Measurements from ENCODE around the gene MNS1.
A peak's percentile ranks its signal among the peaks of the same experiment; 100 is the strongest.
"Not testable (repeated sequence)": the region's sequence is repeated elsewhere in the genome, so short reads cannot be mapped to it uniquely, and the experiment has no call there.

MNS1 gene, protein sequence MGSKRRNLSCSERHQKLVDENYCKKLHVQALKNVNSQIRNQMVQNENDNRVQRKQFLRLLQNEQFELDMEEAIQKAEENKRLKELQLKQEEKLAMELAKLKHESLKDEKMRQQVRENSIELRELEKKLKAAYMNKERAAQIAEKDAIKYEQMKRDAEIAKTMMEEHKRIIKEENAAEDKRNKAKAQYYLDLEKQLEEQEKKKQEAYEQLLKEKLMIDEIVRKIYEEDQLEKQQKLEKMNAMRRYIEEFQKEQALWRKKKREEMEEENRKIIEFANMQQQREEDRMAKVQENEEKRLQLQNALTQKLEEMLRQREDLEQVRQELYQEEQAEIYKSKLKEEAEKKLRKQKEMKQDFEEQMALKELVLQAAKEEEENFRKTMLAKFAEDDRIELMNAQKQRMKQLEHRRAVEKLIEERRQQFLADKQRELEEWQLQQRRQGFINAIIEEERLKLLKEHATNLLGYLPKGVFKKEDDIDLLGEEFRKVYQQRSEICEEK

DNA sequence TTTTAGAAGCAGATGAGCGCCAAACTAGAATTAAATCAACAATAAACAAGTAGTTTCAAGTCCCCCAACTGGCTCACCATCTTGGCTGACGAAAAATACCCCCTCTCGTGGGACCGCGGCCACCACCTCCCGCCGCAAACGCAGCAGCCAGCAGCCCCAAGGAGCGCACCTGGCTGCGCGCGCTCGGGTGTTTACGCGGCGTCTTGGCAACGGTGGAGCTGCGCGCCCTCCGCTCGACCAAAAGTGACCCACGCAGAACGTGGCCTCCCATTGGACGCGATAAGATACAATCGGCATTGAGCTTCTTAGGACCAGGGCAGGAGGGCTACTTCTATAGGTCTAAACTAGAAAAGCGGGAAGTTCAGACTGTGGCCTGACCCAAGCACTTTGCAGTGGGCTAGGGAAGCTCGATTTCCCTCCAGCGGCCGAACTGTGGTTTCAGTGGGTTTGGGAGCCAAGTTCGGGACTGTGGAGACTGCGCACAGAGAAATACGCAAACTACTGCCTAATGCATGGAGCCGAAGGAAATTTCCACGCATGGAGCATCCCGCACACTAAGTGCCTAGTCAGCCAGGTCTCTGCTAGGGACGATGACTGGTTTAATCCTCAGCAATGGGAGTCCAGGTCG is at the start of gene MNS1:
MNS1 (minus strand) TSS at position 245 of the 628 bp plus-strand sequence; CDS start at position 80, 165 bp downstream.
- H3K36me3 Mint-ChIP-seq, result no peaks in the 10 kb centered on the region
- peak within 1 kb of the TSS; percentile 76 for H3K27ac Mint-ChIP-seq

DNA sequence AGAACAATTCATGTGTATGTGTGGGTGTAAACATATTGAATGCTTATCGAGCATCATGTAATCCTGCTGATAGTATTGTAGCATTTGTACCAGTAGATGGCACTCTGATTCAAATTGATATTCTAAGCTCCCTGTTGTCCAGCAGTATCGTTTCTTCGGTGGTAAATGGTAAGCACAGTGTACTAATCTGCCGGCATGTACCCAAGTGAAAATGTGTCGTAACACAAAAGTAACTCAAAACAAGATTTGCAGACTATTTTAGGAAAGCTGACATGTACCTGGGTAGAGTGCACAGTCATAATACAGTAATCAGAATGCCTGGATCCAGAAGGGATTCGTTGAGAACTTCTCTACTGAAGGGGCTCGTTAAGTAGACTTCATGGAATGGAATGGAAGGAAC is 31.7 kb upstream of the MNS1 start:
- H3K4me1 Mint-ChIP-seq, result peaks cover 4% of the 10 kb centered on the region
- peaks cover 21% of the 10 kb centered on the region for H3K27me3 Mint-ChIP-seq
- no peaks in the 10 kb centered on the region for H3K9me3 Mint-ChIP-seq
- no peak overlapping the region for H3K4me3 Mint-ChIP-seq
- H3K36me3 Mint-ChIP-seq, result no peaks in the 10 kb centered on the region
- no peak overlapping the region for H3K27ac Mint-ChIP-seq

More for the DNA sequence above, at the start of gene MNS1:
- Mint-ChIP-seq H3K9me3 (no peaks in the 10 kb centered on the region), H3K27me3 (peaks cover 21% of the 10 kb centered on the region), H3K4me3 (peak within 1 kb of the TSS; percentile 92), H3K4me1 (peaks cover 25% of the 10 kb centered on the region)

DNA sequence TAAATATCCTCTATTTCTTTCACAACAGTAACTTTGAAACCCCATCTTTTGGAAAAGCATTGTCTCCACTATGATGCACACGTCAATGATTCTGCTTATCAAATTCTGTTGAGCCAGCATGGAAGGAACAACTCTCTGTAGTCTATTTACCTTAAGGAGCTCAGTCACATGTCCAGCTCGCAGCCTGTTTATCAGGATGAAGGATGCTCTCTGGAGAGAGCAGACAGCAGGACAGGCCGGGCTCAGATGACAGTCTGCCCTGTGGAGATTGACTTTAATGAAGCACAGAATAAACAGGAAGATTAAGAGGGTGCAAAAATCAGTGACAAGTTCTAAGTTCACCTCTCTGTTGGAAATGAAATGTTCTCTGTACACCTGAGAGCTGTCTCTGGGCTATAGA is 30.6 kb upstream of the MNS1 start:
- peaks cover 4% of the 10 kb centered on the region for H3K4me1 Mint-ChIP-seq
- H3K36me3 Mint-ChIP-seq, result no peaks in the 10 kb centered on the region
- peaks cover 13% of the 10 kb centered on the region for H3K27me3 Mint-ChIP-seq
- no peaks in the 10 kb centered on the region for H3K9me3 Mint-ChIP-seq
- no peak overlapping the region for H3K27ac Mint-ChIP-seq
- H3K4me3 Mint-ChIP-seq, result no peak overlapping the region

DNA sequence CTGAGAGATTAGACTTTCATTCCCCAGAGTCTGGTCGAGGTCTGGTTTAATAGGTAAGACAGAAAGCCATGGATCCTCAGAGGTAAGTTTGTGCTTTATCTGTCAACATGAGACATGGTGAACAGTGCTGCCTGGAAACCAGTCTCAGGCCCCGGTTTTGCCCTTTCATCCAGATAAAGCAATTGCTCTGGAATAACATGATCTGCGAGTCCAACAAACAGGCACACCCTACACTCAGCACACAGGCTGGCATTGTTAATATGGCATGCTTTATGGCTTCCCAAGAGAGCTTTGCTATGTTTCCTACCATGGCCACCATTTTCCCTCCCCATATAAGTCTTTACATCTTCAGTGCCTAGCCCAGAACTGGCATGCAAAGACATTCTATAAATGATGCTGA is 30.1 kb upstream of the MNS1 start:
- Mint-ChIP-seq H3K36me3 (no peaks in the 10 kb centered on the region), H3K4me1 (peaks cover 4% of the 10 kb centered on the region), H3K4me3 (no peak overlapping the region), H3K27me3 (peaks cover 10% of the 10 kb centered on the region), H3K27ac (no peak overlapping the region), H3K9me3 (no peaks in the 10 kb centered on the region)

DNA sequence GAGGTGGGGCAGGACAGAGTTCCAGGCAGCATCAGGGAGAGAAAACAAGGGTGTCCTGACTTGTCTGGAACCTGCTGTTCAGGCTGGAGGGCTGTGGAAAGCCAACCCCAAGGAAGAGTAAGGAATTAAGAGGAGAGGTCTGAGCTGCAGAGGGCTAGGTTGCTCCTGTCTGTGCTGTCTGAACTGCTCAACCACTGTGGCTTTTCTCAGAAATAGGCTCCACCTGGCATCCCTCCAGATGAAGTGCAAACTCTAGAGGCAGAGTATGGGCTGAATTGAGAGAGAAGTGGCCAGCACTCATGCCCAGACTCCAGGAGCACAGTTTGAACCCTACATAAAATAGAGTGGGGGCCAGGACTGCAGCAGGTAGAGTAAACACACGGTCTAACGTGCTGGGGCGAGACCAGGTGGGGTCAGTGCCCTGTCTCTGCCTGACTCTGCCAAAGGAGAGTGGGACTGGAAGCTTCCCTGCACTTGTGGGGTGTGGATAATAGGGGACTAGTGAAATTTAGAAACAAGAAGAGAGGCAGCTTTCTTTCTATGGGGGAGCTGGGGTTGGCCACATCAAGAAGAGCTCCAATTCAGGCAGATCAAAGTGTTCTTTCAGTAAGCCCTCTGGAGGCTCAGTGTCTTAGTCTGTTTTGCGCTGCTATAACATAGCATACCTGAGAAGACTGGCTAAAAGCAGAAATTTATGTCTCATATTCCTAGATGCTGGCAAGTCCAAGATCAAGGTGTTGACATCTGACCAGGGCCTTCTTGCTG is 28.0 kb upstream of the MNS1 start:
- Mint-ChIP-seq H3K4me3 (no peak overlapping the region), H3K36me3 (no peaks in the 10 kb centered on the region), H3K27ac (no peak overlapping the region), H3K27me3 (peaks cover 6% of the 10 kb centered on the region), H3K4me1 (peaks cover 4% of the 10 kb centered on the region), H3K9me3 (no peaks in the 10 kb centered on the region)

DNA sequence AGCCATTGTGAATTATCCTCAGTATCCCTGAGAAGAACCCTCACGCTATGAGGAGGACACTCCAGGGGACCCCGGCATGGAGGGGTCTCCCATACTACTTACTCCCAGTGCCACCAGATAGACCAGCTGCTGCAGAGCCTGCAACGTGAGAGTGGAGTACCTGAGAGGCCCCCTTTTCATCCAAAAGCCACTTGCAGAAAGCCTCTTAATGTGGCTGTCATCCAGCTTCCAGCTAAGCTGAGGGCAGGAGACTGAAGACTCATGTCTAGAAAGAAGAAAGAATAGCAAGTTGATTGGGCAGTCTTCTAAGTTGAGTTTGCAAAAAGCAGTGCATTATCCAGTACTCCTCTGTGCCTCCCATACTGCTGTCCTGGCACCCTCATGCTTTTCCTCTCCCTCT is 27.3 kb upstream of the MNS1 start:
- Mint-ChIP-seq H3K4me3 (no peak overlapping the region), H3K27me3 (peaks cover 6% of the 10 kb centered on the region), H3K4me1 (peaks cover 4% of the 10 kb centered on the region), H3K27ac (no peak overlapping the region), H3K36me3 (no peaks in the 10 kb centered on the region), H3K9me3 (no peaks in the 10 kb centered on the region)

DNA sequence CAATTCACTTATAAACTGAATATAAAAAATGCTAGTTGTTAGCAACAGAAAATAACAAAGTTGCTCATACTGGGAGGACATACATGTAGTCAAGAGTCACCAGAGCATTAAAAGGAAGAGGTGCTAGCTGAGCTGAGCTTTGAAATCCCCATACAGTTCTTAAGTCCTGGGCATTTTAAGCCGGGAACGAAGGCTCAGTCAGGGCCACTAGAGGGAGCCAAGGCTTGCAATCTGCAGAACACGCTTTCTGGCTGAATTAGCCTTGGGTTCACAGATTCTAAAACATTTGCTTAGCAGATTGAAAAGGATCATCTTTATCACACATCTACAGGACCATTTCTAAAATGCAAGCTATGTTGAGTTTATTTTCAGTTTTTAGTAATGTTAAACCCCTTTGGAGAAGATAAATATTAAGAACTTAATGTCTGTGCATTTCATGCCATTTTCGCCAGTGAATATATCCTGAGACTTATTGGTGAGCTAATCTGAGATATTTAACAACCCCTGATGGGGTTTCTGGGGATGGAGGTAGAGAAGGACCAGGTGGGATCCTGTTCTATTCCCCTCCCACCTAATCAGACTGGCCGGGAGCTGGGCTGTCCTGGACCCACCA is 26.3 kb upstream of the MNS1 start:
- Mint-ChIP-seq H3K4me3 (no peak overlapping the region), H3K27me3 (peaks cover 1% of the 10 kb centered on the region), H3K27ac (no peak overlapping the region), H3K36me3 (no peaks in the 10 kb centered on the region), H3K4me1 (no peaks in the 10 kb centered on the region), H3K9me3 (no peaks in the 10 kb centered on the region)

DNA sequence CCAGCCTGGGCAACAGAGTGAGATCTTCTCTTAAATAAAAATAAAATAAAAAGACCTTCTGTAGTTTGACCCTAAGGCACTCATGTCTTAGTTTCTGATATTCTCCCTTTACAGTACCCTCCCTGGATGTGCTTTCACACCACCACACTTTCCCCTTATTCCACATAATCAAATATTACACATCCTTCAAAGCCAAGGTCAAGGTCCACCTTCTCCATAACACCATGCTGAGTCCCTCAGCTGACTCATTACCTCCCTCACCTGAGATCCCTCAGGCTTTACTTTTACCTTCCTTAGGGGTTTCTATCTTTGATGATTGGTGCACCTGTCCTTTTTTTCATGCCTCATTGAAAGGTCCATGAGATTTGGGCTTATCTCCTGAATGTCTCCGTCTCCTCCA is 25.5 kb upstream of the MNS1 start:
- Mint-ChIP-seq H3K27me3 (peaks cover 1% of the 10 kb centered on the region), H3K4me1 (no peaks in the 10 kb centered on the region), H3K27ac (no peak overlapping the region), H3K36me3 (no peaks in the 10 kb centered on the region), H3K9me3 (no peaks in the 10 kb centered on the region), H3K4me3 (no peak overlapping the region)

DNA sequence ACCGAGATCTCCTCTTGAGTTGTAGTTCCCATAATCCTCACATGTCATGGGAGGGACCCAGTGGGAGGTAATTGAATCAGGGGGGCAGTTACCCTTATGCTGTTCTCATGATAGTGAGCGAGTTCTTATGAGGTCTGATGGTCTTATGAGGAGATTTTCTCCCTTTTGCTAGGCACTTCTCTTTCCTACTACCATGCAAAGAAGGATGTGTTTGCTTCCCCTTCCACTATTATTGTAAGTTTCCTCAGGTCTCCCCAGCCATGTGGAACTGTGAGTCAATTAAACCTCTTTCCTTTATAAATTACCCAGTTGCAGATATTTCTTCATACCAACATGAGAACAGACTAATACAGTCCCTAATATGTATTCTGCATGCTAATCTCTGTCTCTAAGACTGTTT is 21.3 kb upstream of the MNS1 start:
- not testable (repeated sequence) for H3K36me3 Mint-ChIP-seq, H3K4me1 Mint-ChIP-seq, H3K27me3 Mint-ChIP-seq

DNA sequence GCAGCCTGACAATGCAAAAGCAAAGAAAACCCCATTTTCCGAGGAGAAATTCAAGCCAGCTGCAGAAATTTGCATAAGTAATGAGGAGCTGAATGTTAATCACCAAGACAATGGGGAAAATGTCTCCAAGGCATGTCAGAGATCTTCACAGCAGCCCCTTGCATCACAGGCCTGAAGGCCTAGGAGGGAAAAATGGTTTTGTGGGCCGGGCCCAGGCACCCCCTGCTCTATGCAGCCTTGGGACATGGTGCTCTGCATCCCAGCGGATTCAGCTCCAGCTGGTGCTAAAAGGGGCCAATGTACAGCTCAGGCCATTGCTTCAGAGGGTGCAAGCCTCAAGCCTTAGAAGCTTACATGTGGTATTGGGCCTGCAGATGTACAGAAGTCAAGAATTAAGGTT is 20.5 kb upstream of the MNS1 start:
- not testable (repeated sequence) for H3K4me3 Mint-ChIP-seq, H3K4me1 Mint-ChIP-seq, H3K36me3 Mint-ChIP-seq, H3K27ac Mint-ChIP-seq, H3K27me3 Mint-ChIP-seq, H3K9me3 Mint-ChIP-seq

More for the DNA sequence above, 21.3 kb upstream of the MNS1 start:
- not testable (repeated sequence) for H3K4me3 Mint-ChIP-seq, H3K27ac Mint-ChIP-seq, H3K9me3 Mint-ChIP-seq

DNA sequence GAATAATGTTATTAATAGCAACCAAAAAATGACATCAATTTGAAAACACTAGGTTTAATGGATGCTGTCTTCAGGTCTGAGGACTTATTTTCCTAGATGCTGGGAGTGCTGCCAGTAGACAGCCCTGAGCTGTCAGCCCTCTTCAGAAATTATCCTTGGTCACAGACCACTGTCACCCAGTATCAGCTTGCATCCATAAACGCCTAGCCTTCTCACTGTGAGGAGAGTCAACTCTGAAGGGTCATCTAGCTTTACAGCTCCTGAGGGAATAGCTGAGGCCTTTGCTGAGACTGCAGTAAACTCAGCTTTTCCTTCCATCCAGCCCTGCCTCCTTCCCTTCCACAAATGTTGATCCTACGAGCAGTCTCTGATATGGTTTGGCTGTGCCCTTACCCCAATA is 19.4 kb upstream of the MNS1 start:
- no peak overlapping the region for H3K27ac Mint-ChIP-seq
- no peaks in the 10 kb centered on the region for H3K4me1 Mint-ChIP-seq
- peaks cover 6% of the 10 kb centered on the region for H3K9me3 Mint-ChIP-seq
- H3K27me3 Mint-ChIP-seq, result peaks cover 5% of the 10 kb centered on the region
- H3K36me3 Mint-ChIP-seq, result peaks cover 2% of the 10 kb centered on the region
- no peak overlapping the region for H3K4me3 Mint-ChIP-seq

DNA sequence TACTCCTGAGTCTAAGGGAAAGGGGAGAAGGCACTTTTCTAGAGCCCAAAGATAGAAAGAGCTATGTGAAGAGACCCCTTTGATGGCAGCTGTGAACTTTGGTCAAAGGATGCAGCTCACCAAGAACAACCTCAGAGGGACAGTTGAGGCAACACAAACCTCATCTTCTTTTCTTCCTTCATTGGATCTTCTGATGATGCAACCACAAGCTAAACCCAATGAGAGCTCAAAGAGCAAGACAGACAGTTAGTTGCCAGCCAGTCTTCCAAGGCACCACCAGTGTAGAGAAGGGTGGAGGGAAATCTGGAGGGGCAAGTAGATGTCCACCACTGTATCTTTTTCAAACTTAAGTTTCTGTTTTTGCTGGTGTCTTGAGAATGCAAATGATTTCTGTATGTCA is 10.4 kb upstream of the MNS1 start:
- no peaks in the 10 kb centered on the region for H3K4me1 Mint-ChIP-seq

DNA sequence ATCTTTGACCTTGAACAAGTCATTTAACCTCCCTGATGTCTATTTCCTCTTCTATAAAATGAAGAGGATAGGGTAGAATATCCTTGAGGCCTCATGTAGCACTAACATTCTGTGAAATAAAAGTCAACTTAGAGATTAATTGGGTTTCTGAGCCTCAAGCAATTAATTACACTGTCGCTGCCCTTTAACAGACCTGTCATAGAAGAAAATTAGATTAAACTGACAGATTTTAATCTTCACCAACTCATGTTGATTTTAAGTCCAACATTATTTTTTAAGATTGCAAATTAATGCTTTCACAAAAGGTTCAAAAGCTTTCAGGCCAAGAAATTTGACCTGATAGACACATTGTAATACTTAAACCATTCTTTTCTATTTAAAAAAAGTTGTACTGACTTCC is 8.1 kb upstream of the MNS1 start:
- Mint-ChIP-seq H3K27ac (no peak overlapping the region), H3K27me3 (no peaks in the 10 kb centered on the region), H3K36me3 (no peaks in the 10 kb centered on the region), H3K9me3 (no peaks in the 10 kb centered on the region), H3K4me3 (no peak overlapping the region), H3K4me1 (peaks cover 14% of the 10 kb centered on the region)

More for the DNA sequence above, 10.4 kb upstream of the MNS1 start:
- H3K27ac Mint-ChIP-seq, result no peak overlapping the region
- H3K27me3 Mint-ChIP-seq, result peaks cover 2% of the 10 kb centered on the region
- H3K9me3 Mint-ChIP-seq, result no peaks in the 10 kb centered on the region
- H3K4me3 Mint-ChIP-seq, result no peak overlapping the region
- peaks cover 2% of the 10 kb centered on the region for H3K36me3 Mint-ChIP-seq

DNA sequence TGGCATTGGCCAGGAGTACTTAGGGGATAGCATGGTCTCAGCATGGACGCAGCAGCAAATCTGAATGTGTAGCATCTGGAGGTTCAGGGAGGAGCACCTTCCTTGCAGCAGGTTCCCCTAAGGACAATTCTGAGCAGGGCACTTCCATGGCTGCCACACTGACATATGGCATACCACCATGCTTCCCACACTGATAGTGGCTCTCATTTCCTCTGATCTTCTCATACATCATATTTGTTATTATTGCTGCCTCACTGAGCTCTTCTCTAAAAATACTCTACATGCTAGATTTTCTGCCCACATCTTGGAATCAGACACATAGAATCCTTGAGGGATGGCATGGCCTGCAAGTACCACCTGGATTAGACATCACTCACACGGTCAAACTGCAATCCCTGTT is 7.3 kb upstream of the MNS1 start:
- Mint-ChIP-seq H3K4me1 (peaks cover 17% of the 10 kb centered on the region), H3K4me3 (no peak overlapping the region), H3K27me3 (no peaks in the 10 kb centered on the region), H3K36me3 (no peaks in the 10 kb centered on the region), H3K27ac (no peak overlapping the region), H3K9me3 (no peaks in the 10 kb centered on the region)

DNA sequence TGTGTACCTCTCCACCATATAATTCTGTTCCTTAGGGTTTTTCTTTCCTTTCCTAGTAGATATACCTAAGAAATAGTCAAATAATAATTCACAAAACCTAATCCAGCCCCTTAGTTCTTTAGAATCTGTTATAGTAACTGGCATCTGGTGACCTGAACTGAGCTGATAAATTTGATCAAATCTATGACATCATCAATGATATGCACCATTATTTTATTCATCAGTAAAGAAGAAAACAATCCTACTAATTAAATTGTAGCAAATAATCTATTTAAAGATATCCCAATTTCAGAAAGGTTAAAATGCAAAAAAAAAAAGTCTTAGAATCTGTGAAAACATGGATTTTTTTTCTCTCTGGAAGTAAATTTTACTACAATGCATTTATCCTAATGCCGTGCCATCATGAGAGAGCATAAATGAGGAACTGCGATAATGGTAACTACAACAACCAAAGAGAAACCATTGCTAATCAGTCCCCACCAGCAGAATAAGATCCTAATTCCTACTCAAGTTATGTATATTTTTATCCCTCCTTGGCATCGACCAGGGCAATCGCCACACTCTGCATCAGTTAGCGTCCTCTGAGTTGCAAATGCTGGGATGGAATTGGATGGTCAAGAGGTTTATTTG is 6.6 kb upstream of the MNS1 start:
- Mint-ChIP-seq H3K27ac (no peak overlapping the region), H3K4me3 (no peak overlapping the region), H3K9me3 (no peaks in the 10 kb centered on the region)

More for the DNA sequence above, 6.6 kb upstream of the MNS1 start:
- H3K36me3 Mint-ChIP-seq, result no peaks in the 10 kb centered on the region
- peaks cover 17% of the 10 kb centered on the region for H3K4me1 Mint-ChIP-seq
- no peaks in the 10 kb centered on the region for H3K27me3 Mint-ChIP-seq
